NCI-H82 treated with DMSO at 0.1 percent for 48 hours (cell line): ENCODE data around the gene IL1F10.
"Not testable (repeated sequence)": the region's sequence is repeated elsewhere in the genome, so short reads cannot be mapped to it uniquely, and the experiment has no call there.

ENCODE experiments used
- DNase-seq: peaks from one replicate; lab custom pipeline; 2025; ENCODE audit not compliant: unreplicated experiment; lab: John Stamatoyannopoulos, UW

Gene IL1F10

GRCh38 chr2:113080134-113080533, 12.4 kb downstream of the IL1F10 start:
- peak; percentile 36 for DNase-seq

- DNase-seq, result no peak
Observed at GRCh38 chr2:113081488-113082210, 13.9 kb downstream of the IL1F10 start.

- DNase-seq, result no peak
Observed at GRCh38 chr2:113083296-113083695, 15.5 kb downstream of the IL1F10 start.

- DNase-seq, result no peak
Observed at GRCh38 chr2:113084249-113085000, 16.7 kb downstream of the IL1F10 start.

- DNase-seq, result no peak
Observed at GRCh38 chr2:113085542-113085941, 17.8 kb downstream of the IL1F10 start.

GRCh38 chr2:113088213-113088992, 20.6 kb downstream of the IL1F10 start:
- DNase-seq, result no peak

- DNase-seq, result no peak
Observed at GRCh38 chr2:113089916-113090315, 22.1 kb downstream of the IL1F10 start.

GRCh38 chr2:113091231-113091896, 23.6 kb downstream of the IL1F10 start:
- DNase-seq, result no peak

- no peak for DNase-seq
Observed at GRCh38 chr2:113092864-113093612, 25.3 kb downstream of the IL1F10 start.

GRCh38 chr2:113093613-113093977, 25.8 kb downstream of the IL1F10 start:
- no peak for DNase-seq

- not testable (repeated sequence) for DNase-seq
Observed at GRCh38 chr2:113096306-113096705, 28.5 kb downstream of the IL1F10 start.

GRCh38 chr2:113096842-113097618, 29.3 kb downstream of the IL1F10 start:
- DNase-seq, result not testable (repeated sequence)

- no peak for DNase-seq
Observed at GRCh38 chr2:113098041-113098440, 30.3 kb downstream of the IL1F10 start.

- DNase-seq, result no peak
Observed at GRCh38 chr2:113098532-113098931, 30.8 kb downstream of the IL1F10 start.

- no peak for DNase-seq
Observed at GRCh38 chr2:113102133-113102532, 34.4 kb downstream of the IL1F10 start.

GRCh38 chr2:113103277-113103676, 35.5 kb downstream of the IL1F10 start:
- DNase-seq, result no peak

- DNase-seq, result no peak
Observed at GRCh38 chr2:113104054-113104611, 36.4 kb downstream of the IL1F10 start.

- no peak for DNase-seq
Observed at GRCh38 chr2:113105047-113105785, 37.4 kb downstream of the IL1F10 start.

GRCh38 chr2:113111121-113111520, 43.4 kb downstream of the IL1F10 start:
- DNase-seq, result no peak
